Hematopoietic multipotent progenitor cell treated with erythropoietin and hydrocortisone succinate and interleukin-3 and kit ligand, for 6 days (in vitro differentiated cells): Measurements from ENCODE around the gene CAMTA1.

ENCODE experiments used
- DNase-seq: peaks from one replicate; pipeline ENCODE4 v3.0.0-alpha.2; 2015

The CAMTA1 gene

DNA sequence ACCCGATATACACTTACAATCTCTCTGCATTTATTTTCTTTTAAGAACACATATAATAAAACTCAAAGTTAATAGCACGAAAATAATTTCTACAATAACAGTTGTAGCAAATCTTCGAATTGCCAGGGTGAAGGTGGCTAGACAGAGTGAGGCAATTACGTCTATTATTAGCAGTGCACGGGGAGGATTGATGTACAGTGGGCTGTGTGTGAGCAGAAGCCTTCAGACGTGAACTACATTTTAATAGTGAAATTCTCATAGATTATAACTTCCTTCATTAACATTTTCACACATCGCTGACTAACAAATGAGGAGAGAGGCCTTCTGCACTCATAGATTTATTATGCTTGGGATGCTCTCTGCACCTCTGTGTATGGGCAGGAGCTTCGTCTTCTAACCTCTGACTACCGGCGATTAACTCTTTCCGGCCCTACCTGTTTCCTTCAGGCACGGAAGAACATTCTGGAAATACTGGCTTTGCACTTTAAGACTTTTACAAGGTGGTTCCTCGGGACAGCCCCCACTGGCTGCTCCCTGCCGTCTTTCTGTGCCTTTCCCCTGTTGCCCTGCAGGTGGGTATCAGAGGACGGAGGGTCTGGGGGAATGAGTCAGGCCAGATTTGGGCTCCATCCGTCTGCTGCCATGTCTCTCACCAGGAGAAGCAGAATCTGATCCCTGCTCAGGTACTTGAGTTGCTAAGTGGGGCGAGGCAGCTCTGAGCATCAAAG lies 200.5 kb downstream of the CAMTA1 start:
- no peak for DNase-seq

DNA sequence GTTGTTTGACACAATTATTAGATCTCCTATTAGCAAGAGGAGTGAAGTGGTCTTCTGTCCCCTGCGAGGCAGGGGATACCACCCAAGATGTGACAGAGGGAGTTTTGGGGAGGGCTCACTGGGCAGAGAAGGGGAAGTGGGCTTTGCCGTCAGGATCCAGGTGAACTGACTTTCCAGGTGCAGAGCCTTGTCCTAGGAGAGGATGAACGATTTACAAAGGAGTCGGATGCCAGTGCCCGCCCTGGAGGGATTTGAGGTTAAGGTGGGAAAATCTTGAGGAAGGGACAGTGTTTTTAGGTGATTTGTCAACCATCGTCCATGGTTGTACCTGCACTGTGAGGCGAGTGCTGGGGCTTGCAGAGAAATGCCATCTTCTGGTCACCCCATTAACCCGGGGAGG lies 201.0 kb downstream of the CAMTA1 start:
- DNase-seq = no peak

DNA sequence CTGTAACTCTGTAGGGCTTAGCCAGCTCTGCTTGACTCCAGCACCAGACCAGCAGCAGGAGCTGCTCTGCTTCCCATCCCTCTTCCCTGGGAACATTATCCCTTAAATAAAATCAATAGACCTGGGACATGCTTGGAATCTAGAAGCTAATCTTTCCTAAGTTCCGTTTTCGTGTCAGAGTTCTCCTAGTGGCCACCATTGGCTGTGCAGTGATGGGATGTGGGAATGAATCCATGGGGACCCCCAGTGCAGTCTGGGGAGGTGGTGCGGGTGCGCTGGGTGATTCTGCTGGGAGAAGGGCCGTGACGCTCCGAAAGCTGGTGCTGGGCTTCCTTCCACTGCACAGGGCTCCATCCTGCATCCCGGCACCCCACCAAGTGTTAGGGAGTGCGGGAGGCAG lies 202.7 kb downstream of the CAMTA1 start:
- DNase-seq = no peak

DNA sequence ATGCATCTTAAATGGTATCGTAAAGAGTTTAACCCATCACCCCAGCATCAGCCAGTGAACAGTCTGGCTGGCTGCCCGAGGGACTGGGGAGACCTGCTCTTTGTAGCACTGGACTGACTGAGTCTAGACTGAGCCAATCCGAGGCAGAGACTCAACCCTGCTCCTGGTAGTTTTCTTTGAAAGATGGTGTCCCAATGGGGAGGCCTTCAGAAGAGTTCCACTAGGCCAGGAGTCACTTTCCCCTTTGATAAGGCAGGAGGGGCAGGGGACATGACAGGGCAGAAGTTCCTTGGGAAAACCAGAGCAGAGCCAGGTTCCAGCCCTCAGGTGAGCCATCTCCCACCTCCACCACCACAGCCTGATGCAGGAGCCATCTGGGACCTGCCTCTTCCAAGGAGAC lies 203.5 kb downstream of the CAMTA1 start:
- no peak for DNase-seq

DNA sequence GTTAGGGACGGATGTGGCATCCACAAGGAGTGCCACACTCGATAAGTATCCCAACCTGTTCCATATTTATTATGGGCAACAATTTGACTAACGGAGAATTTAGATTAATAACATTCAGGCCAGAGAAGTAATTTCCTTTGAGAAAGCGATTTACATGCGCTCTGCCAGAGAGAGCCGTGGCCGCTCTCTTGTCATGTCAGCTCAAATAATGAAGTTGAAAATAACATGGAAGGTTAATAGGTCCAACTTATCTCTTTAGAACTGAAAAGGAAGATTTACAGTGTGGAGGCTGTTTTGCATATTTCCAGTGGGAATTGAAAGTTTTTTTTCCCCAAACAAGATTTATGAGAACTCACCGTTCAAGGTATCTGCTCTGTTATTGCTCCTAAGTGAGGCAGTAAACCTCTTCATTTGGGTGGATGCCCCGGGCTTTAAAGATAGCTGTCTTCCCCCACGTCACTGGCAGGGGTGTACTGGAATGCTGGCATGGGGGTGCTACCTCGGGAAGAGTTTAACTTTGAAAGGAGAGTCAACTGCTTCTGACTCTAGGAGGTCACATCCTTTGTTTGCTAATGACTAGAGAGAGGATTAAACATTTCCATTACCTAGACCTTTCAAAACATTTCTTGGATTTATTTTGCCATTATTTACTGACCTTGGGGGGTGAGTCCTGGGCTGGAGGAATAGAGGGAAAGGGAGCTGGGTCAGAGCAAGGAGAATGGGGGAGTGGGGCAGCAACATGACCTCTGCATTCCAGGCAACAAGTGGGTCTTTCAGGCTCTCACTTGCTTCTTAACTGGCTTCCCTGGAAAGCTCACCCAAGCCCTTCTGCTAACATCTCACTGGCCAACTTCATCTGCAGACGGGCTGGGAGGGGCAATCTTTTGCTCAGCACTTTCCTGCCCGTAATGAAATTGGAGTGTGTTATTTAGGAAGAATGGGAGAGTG lies 204.2 kb downstream of the CAMTA1 start:
- no peak for DNase-seq

DNA sequence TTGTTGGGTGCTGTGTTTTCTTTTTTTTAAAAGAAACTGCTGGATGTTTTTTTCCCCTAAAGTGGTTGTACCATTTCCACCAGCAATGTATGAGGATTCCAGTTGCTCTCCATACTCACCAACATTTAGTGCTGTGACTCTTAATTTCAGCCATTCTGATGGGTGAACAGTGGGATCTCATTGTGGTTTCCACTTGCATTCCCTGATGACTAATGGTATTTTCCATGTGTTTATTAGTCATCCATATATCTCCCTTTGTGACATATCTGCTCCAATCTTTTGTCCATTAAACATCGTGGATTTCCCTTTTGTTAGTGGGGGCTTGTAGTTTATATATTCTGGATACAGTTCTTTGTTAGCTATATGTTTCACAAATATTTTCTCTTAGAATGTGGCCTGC lies 206.0 kb downstream of the CAMTA1 start:
- no peak for DNase-seq

DNA sequence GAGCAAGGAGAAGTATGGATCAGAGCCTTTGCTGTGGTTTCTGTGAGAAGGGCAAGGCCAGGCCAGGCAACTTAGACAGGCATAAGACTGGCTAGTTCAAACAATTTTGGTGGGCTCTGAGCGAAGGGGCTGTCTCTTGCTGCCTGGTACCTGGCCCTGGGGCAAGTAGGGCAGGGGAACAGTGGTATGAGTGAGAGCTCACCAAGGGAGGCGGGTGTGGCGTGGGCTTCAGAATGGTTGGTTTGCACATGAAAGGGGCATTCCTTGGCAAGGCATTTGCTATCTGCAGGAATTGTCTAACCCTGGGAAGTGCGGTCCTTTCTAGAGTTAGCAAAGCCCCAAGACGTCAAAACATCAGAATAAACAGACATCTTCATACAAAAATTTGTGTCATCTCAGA lies 210.5 kb downstream of the CAMTA1 start:
- DNase-seq = no peak

DNA sequence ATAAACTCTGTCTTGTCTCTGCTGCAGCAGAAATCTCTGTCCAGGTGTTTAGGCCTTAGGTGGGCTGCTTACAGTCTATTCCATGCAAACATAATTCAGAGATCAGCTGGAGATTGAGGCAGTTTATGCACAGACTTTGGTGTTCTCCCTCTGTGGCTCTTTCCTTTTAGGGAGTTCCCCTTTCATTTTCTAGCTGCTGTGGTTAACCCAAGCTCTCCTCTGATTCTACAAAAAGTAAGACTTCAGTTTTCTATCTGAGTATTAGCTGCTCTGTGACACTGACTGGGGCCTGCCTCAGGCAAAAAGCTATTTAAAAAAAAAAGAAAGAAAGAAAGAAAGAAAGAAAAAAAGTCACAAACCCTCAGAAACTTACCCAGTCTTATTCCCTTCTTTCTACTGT lies 211.1 kb downstream of the CAMTA1 start:
- peak; percentile 4 for DNase-seq

DNA sequence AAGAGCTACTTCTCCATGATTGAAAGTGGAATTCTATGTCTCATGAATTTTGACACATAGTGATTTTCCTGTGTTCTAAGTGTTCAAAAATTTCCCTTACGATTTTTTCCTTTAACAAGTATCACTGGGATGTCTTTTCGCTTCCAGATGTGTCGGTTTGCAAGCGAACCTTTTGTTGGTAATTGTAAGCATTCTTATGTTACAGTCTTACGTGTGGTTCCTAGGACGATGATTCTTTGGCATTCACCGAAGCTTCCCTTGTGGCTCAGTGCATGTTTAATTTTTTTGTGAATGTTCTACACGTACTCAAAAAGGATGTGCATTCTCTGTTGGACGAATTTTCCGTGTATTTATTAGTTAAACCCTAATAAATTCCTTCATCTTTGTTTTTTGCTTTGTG lies 211.6 kb downstream of the CAMTA1 start:
- no peak for DNase-seq

DNA sequence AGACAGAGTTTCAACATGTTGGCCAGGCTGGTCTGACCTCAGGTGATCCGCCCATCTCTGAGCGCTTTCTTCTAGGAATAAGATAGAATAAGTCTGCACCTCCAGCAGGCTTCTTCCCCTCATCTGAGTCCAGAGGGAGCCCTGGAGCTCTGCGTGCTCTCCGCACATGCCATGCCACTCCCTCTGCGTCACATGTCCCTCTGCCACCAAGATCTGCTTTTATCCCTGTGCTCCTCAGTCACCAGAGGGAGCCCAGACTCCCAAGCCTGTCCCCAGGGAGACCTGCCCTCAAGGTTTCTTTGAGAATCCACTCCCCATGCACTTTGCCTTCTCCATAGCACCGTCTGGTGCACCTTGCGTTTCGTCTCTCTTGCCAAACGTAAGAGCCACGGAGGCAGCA lies 213.0 kb downstream of the CAMTA1 start:
- no peak for DNase-seq

DNA sequence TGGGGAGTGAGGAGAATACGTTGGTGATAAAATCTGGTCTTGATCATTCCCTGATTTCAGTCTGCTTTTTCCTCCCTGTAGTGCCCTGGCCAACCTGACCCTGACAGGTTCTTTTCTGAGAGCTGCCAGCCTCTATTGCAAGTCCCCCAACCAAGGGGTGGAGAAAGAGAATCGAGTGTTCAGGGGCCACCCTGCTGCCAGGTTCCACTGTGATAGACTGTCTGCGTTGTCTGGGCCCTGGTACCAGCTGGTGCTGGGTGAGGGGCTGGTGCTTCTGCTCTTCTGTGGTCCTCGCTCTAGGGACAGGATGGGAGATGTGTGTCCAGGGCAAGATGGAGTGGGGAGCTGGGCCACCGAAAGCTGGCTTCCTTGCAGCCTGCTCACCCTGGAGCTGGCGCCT lies 214.6 kb downstream of the CAMTA1 start:
- DNase-seq = no peak

DNA sequence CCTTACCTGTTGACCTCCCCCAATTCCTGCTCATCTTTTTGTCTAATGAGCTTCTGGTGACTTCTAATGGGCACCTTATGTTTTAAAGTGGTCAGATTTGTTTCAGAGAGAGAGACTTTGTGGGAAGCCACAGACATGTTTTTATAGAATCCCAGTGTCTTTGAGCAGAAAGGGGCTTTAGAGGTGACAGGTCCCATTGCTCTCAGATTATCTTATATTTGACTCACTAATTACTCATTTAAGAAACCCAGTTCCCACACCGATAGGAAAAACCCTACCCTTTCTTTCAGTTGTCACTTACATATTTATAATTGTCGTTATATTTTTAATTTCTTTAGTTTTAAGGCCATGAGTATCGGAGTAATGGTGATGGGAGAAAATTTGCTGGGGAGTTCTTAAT lies 215.5 kb downstream of the CAMTA1 start:
- no peak for DNase-seq

DNA sequence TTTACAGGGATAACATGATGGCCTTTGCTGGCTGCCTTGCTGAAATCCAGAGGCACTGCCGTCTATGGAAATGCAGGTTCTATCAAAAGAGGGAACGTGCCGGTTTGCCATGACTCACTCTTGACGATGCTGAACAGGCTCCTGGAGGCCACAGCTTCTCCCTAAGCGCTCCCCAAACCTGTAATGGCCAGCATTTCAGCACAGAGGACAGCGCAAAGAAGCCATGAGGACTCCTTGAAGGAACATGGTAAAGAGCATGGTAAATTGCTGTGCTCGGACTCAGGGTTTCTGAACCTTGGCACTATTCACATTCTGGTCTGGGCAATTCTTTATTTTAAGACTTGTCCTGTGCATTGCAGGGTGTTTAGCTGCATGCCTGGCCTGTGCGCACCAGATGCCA lies 217.5 kb downstream of the CAMTA1 start:
- no peak for DNase-seq

DNA sequence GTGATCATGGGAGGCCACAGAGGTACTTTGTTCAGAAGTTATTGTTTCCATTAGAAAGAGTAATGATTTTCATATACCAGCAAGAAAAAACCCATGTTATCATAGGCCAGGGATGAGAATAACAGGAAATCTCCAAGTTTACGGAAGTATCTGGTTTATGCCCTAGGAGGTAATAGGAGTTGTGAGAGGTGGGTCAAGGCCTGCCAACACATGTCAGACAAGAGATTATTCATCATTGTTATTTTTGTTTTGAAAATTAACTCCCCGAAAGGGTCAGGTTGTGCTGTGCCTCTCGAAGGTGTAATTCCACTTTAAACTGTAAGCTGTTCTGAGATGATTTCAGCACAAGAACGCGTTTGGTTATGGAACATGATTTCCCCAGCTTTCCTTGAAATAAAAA lies 218.4 kb downstream of the CAMTA1 start:
- DNase-seq = no peak

DNA sequence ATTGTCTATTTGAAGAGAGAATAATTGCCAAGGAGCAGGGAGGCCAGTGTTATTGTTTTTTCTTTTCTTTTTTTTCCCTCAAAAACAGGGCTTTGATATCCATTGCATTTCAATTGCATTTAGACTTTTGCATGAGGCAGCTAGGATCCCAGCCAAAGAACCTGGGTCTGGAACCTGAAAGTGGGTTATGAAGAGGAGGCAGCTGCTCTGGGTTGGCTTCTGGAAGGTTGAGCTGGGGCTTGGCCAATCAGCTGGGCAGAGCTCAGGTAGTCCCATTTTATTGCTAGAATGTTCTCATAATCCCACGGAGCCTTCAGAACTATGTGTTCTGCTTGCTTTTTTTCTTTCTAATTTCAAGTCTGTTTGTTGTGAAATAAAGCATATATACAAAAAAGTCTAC lies 218.9 kb downstream of the CAMTA1 start:
- no peak for DNase-seq

DNA sequence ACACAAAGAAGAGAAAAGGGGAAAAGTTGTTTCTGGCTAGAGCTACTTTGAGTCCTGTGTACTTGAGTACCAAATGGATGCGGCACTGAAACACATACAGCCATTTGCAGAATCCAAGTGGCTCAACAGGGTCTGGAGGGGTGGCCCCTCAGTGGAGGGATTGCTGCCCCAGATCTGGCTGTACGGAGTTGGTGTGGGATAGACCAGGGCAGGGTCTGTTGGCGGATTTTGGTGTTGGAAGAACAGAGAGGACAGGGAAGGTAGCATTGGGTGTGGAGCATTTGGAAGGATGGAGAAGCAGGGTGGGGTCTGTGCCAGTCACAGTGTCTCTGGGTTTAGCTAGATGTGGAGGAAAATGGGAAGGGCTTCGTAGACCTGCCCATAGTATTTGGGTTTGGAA lies 220.5 kb downstream of the CAMTA1 start:
- DNase-seq = no peak

DNA sequence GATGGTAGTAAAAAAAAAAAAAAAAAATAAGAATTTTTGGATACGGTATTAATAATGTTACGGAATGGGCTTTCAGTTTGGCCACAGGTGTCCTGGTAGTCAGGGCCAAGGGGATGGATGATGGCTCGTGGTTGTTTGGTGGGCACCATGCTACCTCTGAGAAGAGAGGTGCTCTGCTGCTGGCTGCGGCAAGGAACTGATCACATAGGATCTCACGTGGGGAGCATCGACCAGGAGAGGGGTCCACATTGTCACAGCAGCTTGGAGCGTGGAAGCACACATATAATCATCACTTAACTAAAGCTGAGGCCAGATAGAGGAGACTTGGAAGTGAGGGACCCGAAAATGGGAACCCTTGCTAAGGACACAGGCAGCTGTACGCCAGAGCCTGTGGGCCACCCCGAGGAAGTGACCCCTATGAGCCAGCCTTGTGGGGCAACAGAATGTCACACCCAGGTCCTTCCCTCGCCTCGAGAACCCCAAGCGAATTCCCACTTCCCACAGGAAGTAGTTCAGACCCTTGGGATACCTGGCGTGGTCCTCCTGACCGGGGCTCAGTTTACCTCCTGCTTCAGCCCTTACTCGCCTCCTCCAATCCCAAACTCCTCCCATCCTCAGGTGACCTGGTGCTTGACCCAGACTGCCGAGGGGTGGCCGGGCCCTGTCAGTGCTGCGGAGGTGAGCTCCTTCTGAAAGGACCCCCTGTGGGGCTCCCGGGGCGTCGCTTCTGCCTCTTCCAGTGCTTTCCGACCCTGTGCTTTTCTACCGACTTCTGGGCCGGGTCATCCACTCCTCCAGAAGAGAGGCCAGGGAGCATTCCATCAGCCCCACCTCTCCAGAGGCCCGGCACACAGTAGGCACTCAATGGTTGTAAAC lies 222.0 kb downstream of the CAMTA1 start:
- DNase-seq = no peak

DNA sequence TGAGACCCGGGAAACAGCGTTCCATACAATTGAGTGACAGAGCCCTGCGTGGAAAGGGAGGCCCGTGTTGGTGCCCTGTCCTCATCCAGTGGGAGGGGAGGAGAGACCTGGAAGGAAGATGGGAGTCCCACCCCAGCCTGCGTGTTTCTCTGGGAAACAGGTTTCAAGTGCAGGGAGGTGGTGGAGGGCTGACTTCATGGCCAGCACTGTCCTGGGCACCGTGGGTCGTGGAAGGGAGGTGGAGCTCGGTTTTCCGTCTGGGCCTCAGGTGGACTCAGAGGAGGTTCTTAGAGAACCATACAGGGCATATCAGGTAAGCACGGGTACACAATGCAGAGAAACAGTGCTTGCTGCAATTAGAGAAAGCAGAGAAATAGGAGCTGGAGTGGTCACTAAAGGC lies 222.6 kb downstream of the CAMTA1 start:
- no peak for DNase-seq

DNA sequence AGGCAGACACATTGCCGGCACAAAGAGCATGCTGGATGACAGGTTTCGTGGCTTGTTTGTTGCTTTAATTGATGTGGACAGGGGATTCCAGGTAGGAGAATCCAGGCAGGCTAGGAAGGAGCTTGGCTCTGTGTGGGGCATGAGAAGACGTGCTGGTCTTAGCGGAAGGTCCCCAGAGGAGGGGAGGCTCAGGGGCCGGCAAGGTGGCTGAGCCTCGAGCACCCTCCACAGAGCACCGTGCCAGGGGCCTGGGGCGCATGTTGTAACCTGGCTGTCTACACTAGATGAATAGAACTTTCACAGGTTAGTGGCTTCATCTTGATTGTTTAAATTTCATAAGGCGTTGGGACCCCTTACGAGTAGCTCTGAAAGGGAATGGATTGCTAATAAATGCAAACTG lies 223.1 kb downstream of the CAMTA1 start:
- no peak for DNase-seq

DNA sequence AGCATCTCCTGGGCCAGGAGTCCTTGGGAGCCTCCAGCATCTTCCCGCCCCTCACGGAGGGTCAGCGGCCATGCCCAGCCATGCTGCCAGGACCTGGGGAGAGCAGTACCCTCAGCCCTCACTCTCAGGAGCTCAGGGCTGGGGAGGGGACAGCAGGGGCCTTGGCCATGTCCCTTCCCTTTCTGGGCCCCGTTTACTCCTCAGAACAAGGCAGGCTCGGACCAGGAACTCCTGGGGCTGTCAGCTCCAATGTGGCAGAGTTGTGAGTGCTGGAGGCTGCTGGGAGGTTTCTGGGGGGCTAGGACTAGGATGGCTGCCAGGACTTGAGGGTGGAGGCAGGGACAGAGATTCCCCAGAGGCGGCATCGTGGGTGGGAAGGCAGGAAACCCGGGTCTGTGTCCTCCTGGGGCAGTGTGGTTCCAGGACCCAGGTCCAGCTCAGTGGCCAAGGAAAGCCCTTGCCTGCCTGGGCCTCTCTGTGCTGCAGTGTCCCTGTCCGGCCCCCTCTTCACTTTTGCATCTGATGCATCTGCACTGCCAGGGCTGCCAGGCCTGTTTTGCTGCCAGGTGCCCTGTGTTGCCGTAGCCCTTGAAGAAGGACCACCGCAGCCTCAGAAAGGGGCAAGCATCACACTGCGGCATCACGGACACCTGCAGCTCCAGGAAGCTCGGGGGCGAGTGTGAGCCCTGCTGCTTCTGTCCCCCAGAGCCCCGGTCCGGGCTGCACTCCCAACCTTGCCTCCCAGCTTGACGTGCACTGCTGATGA lies 223.9 kb downstream of the CAMTA1 start:
- no peak for DNase-seq

DNA sequence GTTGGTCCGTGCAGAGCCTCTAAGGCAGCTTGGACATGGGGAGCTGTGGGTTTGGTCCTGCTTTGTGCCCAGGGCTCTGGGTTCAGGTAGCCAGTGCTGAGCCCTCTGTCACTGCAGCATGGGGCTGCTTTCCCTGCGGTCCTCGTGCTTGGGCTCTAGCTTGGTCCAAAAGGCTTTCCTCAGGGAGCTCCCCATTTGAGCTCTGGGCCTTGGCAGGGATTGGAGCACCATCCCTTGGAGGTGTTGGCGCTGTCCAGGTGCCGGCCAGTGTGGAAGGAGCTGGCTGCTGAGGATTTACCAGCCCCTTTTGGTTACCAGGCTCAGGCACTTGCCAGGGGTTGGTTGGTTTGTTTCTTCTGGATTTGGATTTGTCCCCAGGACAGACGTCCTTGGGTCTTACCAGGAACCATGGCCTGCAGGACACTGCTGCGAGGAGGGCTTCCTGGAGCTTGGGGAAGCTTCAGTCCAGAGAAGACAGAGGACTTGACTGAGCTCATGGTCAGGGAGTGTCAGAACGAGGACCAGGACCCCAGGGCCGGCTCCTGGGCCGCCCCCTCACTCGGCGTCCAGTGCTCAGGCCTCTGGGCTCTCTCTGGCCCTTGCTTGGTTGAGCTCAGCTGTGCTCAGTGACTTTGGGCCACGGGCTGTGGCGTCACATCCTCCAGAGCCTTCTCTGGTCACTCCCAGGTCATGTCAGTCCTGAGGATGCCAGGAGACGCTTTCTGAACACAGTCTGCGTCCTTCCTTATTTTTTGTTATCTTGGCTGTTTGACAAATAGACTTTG lies 224.7 kb downstream of the CAMTA1 start:
- no peak for DNase-seq
